Inferior parietal cortex (tissue), 1 donor: ENCODE data around the gene SCFD2.

Source experiments
- DNase-seq: peaks from one replicate; pipeline ENCODE4 v3.0.0-alpha.2; 2016; ENCODE audit errors: extremely low spot score

The SCFD2 gene

DNA sequence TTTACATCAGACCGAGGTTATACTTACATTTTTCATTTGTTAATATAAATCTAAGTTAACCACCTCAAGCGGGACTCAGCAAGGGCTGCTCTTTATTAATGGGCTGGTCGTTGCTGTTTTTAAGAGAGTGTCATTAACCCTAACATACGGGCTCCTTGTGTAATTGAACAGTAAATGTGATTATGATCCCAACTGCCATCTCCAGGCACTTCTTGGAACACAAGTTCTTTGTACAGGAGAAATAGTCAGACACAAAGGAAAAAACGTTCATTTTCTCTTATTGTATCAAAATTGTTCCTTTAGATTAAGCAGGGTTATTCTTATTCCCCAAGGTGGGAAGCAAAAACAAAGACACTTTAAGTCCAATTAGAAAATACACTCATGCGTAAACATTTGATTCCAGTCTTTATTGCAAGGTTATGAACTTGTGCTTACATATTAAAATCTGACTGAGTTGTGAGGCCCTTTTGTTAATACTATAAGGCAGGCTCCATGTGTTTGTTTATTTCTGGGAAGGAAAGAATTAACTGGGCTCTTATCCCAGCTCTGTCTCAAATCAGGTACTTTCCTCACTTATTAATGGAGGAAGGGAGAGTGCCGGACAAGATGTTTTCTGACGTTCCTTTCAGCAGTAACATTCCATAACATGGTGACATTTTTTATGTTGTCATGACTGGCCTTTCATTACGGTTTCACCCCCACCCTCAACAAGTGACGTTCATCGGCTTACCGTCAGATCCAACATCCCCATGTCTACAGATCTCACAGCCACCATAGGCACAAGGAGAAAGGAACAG is 407.8 kb downstream of the SCFD2 start:
- no peak for DNase-seq

GRCh38 chr4:52957220-52957686 is 408.6 kb downstream of the SCFD2 start:
- DNase-seq, result no peak

GRCh38 chr4:52956691-52957090 is 409.2 kb downstream of the SCFD2 start:
- no peak for DNase-seq

GRCh38 chr4:52954560-52955170 is 411.2 kb downstream of the SCFD2 start:
- DNase-seq, result no peak

GRCh38 chr4:52952540-52952939 is 413.3 kb downstream of the SCFD2 start:
- DNase-seq, result no peak

- no peak for DNase-seq
These were observed 414.8 kb downstream of the SCFD2 start for GRCh38 chr4:52951016-52951415.

DNA sequence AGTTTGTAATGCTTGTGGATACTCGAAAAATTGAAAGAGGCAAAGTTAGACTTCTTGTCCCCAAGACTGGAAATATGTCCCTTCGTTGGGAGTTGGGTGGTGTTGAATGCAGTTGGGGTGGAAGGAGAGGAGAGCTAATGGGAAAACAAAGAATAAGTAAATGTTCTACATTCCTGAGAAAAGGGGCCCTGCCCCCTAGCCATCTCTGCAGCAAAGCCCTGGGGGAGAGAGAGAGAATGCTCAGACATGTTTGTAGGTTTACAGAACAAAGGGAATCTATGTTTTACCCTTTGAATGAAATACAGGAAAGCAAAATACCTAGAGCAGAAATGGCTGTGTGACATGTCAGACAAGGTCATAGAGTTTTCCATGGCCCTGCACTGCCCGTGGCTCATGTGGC is 415.6 kb downstream of the SCFD2 start:
- no peak for DNase-seq

DNA sequence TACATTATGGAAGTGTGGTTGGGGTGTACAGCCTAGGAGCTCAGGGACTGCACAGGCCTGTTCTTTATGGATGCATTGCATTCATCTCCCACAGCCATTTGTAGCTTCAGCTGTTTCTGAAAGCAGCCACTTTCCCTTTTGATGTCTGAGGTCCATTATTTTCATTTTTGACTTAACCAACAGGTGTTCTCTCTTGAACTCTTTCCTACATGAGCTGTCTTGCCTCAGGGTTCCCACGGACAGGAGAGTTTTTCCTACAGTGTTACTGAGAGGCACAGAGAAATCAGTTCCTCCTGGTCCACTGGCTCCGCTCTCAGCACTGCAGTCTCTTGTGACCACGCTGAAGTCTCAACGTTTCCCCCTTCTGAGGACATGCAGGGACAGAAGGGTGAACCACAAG is 416.5 kb downstream of the SCFD2 start:
- no peak for DNase-seq

GRCh38 chr4:52948057-52948423 is 417.8 kb downstream of the SCFD2 start:
- DNase-seq, result no peak

DNA sequence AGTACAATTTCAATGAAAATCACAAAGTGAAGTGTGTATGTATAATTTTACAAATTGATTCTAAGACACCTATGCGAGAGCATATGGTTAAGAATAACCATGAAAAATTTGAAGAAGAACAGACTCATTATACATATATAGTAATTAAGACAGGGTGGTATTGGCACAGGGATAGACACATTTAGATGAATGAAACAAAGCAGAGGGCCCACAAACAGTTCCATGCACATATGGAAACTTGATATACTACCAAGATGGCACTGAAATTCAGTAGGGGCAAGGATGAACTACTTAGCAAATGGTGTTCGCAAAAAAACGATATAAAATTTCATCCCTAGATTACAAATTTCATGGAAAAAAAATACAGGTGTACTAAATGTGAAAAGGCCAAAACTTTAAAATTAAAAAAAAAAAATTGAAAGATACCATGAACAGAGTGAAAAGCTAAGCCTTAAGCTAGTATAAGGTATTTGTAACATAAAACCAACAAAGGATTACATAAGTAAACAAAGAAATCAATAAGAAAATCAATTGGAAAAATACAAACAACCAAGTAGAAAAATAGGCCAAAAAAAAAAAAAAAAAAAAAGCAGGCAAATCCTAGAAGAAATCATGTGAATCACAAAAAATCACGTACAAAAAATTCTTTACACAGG is 418.3 kb downstream of the SCFD2 start:
- no peak for DNase-seq

- DNase-seq, result no peak
These were observed 419.0 kb downstream of the SCFD2 start for GRCh38 chr4:52946855-52947254.

- no peak for DNase-seq
These were observed 419.9 kb downstream of the SCFD2 start for GRCh38 chr4:52945982-52946381.

GRCh38 chr4:52945326-52945898 is 420.4 kb downstream of the SCFD2 start:
- DNase-seq, result no peak

- DNase-seq, result no peak
These were observed 422.2 kb downstream of the SCFD2 start for GRCh38 chr4:52943677-52944076.

- no peak for DNase-seq
These were observed 422.9 kb downstream of the SCFD2 start for GRCh38 chr4:52942936-52943335.

- DNase-seq, result no peak
These were observed 424.4 kb downstream of the SCFD2 start for GRCh38 chr4:52941450-52941849.

DNA sequence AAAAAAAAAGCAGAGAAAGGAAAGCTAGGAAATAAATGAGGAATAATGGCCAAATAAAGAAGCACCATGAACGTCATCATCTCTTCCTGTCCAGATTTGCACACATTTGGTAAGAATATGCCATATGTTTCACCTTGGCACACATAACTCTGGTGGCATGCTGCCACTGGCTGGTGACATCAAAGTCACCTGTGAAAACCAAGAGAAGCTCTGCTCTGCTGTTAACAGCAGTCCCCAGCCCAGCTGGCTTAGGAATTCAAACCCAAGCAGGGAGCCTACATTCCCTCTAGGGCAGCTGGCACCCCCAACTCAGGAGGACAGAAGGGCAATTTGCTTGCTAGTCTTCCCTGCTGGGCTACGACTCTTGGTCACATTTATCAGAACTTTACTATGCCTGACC is 426.1 kb downstream of the SCFD2 start:
- no peak for DNase-seq

DNA sequence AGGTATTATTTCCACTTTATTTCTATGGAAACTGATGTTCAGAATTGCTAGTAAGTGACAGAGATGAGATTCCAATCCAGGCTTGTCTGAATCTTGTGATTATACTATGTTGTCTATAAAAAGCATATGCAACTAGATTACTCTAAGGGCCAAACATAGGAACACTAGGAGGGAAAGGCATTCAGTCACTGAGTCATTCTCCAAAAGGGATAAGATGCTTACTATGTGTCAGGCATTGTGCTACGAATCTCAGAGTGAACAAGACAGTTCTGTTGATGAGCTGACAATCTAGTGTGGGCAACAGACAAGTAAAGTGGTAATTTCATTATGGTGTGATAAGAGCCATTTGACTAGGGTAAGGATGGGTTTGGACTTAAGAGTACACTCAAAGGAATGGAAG is 426.5 kb downstream of the SCFD2 start:
- DNase-seq, result no peak

DNA sequence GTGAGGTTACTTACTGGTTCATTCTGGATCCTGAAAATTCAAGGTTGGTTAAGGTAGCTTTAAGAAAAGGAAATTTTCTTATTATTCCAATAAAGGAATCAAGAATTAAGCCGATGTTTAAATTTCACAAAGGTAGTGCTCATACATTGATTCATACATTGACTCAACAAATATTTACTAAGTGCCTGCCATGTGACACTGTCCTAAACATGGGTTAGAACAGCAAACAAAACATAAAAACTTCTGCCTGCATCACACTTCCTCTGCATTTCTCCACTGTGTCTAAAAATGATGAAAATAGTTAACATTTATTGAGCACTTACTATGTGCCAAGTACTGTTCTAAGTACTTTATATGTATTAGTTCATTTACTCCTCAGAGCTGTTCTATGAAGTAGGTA is 428.0 kb downstream of the SCFD2 start:
- no peak for DNase-seq

GRCh38 chr4:52936729-52937128 is 429.1 kb downstream of the SCFD2 start:
- DNase-seq, result no peak

DNA sequence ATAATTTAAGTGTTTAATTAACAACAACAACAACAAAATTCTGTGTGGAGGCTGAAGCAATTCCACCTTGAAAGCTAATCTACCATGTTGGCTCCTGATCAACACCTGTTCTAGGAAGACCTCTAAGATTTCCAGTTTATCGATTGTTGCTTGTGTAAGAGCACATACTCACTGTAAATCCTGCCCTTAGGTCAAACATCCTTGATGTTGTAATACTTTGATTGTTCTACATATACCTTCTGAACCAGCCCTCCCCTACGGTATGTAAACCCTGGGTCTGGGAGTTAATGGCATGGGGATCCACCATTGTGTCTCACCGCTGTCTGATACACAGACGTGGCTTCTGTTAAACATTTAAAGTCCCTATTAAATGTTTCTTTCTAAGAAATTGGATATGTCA is 430.5 kb downstream of the SCFD2 start:
- no peak for DNase-seq

DNA sequence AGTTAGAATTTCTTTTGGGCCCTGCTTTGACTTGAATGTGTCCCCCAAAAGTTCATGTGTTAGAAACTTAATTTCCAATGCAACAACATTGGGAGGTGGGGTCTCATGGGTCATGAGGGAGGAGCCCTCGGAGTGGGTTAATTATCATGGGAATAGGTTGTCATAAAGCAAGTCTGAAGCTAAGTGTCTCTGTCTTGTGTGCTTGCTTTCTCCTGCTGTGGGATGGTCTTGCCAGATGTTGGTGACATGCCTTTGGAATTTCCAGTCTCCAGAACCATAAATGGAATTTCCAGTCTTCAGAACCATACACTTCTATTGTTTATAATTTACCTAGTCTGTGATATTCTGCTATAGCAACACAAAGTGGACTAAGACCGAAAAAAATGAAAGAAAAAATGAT is 432.1 kb downstream of the SCFD2 start:
- DNase-seq, result no peak
